Amygdala (tissue), 56 donors: ENCODE results near the gene KRTAP12-4.
"Not testable (repeated sequence)": the region's sequence is repeated elsewhere in the genome, so short reads cannot be mapped to it uniquely, and the experiment has no call there.

Experiments
- DNase-seq, 56 donors: peaks; one replicate each; lab custom pipeline; 2025; lab: John Stamatoyannopoulos, UW

Gene KRTAP12-4

GRCh38 chr21:44613386-44614155, 40.9 kb downstream of the KRTAP12-4 start:
- DNase-seq, result no peak

DNA sequence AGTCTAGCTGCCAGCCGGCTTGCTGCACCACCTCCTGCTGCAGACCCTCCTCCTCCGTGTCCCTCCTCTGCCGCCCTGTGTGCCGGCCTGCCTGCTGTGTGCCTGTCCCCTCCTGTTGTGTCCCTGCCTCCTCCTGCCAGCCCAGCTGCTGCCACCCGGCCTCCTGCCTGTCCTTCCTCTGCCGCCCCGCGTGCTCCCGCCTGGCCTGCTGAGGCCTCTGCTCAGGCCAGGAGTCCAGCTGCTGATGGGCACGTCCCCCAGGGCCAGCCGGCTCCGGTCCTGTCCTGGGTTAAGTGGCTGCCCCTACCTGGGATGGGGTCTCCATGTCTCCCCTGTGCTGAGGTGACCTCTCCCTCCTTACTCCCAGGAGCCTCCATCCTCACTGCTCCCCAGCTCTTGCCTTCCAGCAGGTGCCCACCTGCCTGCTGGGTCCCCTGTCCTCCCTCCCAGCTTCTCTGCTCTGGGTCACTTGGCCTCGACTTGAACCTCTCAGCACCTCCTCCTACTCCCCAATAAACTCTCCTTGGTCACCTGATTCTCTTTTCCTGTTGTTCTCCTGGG, 41.7 kb downstream of the KRTAP12-4 start:
- DNase-seq, result no peak

DNA sequence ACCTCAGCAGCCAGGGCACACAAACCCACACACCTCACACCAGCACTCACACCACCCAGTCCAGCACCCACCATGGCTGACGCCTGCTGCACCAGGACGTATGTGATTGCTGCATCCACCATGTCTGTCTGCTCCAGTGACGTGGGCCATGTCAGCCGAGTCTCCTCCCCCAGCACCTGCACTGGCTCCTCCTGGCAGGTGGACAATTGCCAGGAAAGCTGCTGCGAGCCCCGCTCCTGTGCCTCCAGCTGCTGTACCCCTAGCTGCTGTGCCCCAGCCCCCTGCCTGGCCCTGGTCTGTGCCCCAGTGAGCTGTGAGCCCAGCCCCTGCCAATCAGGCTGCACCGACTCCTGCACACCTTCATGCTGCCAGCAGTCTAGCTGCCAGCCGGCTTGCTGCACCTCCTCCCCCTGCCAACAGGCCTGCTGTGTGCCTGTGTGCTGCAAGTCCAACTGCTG, 42.4 kb downstream of the KRTAP12-4 start, which contains the start of gene KRTAP10-8:
Gene KRTAP10-8 (plus strand): TSS at position 51 of the 458 bp plus-strand sequence. CDS start 22 bp downstream, at position 73.
- no peak for DNase-seq

DNA sequence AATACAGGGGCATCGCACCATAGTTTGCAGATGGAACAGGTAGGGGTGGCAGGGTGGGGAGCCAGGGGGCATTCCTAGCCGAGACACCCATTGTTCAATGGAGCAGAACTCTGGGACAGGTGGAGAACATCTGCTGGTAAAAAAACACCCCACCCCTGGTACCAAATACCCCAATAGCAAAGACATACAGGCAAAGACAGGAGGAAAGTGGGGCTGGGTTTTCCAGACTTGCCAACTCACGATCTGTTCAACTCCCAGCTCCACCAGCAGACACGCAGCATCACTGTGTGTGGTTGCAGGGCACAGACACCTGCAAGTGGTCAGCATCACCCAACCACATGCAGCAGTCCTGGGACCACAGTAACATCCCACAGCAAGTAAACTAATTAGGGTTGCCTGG, 42.9 kb downstream of the KRTAP12-4 start:
- no peak for DNase-seq

- DNase-seq, result not testable (repeated sequence)
Observed at GRCh38 chr21:44610157-44610843, 44.2 kb downstream of the KRTAP12-4 start.

DNA sequence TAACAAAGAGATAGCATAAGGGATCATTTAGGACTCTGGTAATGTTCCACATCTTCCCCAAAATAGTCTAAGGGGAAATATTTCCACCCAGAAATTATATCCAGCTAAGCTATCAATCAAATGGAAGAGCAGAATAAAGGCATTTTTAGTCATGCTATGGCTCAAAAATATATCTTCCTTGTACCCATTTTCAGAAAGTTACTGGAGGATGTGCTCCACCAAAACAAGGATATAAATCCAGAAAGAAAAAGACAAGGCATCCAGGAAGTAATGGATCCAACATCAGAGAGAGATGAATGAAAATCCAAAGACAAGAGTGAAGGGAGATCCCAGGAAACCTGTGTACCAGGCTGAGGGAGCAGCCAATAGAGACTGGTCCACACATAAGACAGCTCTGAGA, 45.3 kb downstream of the KRTAP12-4 start:
- no peak for DNase-seq

- DNase-seq, result no peak
Observed at GRCh38 chr21:44606495-44606894, 48.0 kb downstream of the KRTAP12-4 start.
